NCI-H748 treated with DMSO at 0.1 percent for 48 hours (cell line): Measurements from ENCODE around the gene CADM1.
A peak's percentile ranks its signal among the peaks of the same experiment; 100 is the strongest.

ENCODE experiments used
- DNase-seq: peaks from one replicate; lab custom pipeline; 2025; lab: John Stamatoyannopoulos, UW

The CADM1 gene

DNA sequence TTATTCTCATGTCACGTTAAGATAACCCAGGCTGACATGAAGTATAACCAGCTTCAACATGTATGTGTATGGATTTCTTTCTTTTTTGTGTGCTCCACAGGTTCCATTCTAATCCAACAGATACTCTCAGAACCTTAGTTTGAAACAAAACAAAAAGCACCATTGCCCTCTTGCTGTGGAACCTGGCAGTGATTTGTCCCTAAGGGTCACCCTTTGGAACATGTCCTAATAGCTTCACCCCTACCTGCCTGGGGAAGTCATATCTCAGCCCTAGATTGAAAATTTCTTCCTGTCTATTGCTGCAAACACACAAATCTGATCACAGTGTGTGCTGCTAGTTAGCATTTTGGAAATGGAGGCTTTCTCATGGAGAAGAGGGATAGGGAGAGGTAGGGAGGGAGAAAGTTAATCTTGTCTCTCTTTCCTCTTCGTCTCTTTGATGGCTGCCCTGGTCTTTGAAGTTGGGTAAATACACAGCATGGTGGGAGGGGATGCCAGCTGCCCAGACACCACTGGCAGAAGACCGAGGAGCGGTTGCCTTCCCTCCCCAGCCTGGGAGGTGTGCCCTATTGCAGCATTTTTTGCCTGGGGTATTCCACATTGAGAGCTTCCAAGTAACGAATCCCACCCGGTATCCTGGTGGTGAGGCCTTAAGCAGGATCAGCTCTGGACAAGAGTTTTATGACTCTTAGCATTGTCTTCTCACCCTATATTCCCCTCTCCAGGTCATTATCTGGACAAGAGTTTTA, 11.6 kb upstream of the CADM1 start:
- DNase-seq, result no peak

DNA sequence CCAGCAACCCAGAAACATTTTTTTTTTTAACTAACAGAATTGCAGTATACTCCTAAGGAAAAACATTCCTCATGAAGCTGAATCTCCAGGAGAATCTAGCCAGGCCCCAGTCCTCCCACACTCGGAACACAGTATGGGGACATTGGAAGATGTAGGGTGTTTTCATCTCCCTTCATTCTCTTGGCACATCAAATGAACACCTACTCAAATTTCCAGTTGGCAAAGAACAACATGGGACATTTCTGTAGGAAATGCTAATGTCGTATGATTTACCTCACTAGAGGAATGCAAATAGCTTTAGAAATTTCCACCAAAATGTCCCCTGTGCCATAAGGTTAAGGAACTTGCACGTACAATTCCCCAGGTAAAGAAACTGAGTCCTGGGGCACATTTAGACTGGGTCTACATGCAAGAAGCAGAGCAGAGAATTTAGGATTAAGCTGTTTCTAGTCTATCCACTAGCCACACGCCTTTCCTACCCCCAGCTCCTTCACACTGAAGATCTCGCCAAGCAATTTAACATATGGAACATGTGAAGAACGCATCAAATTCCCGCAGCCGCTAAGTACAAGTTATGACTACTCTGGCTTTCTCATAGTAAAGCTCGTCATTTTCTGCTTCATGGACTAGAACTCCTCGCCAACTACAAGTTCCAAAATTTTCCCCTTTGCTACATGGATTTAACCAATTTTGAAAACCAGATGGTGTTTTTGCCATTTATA, 2.9 kb upstream of the CADM1 start:
- no peak for DNase-seq

DNA sequence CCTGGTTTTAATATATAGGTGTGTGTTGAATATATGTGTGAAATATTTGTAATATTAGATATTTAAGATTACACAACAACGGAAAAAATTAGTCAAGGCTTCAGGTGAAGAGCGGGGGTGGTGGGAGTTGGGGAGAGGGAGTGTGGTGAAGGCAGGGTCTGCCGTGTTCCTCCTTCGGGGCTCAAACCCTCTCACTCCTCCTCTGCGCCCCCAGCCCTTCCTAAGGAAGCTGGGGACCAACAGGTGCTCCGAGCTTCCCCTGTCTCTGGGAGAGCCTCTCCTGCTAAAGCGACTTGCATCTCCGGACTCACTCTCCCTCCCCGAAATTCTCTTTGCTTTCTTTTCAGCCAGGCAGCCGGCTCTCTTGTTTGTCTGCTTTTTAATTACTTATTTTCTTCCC, 960 bp upstream of the CADM1 start:
- no peak for DNase-seq

DNA sequence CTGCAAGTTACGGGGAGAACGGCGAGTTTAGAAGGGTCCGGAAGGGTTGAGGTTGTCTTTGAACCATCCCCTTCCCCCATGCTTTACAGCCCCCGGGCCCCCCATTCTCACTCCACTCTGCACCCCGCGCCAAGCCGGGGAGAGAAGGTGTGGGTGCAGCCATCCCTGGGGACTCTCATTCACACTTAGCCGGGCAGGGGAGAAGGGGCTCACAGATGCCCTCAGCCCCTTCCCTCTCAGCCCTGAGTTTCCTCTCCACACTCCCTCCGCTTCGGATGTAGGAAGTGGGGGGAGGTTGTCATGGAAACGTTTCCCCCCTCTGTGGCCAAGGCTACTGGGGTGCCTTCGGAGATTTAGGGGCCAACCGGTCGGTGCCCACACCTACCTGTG, 334 bp downstream of the CADM1 start:
- DNase-seq, result no peak

DNA sequence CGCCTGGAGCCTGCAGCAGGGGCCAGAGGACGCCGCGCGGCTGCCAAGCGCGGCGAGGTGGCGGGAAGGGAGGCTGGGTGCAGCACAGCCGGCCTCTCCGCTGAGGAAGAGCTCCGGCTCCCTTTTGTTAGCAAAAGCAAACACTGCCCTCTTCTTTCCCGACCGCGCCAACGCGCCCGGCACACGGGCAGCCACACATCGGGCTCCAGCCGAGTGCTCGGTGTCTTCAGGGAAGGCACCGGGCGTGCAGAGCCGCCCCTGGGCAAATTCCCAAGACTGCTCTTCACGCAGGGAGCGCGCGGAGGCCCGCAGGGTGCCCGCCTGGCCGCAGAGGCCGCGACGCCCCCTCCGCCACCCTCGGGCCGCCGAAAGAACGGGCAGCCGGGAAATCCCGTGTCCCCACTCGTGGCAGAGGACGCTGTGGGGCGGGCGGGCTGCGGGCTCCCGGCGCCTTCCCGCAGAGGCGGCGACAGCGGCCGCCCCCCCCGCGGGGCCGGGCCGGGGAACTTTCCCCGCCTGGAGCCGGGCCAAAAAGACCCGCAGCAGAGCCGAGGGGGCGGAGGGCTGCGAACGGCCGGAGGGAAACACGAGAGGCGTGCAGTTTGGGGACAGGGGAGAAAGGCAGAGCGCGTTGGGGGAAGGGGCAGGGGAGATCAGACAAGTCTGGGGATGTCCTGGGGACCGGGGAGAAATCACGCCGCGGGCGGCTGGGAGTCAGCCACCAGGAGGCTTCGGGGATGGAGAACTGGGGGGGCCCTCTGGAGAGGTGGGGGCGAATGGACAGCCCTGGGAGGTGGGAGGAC, 931 bp downstream of the CADM1 start:
- DNase-seq, result peak; percentile 20

DNA sequence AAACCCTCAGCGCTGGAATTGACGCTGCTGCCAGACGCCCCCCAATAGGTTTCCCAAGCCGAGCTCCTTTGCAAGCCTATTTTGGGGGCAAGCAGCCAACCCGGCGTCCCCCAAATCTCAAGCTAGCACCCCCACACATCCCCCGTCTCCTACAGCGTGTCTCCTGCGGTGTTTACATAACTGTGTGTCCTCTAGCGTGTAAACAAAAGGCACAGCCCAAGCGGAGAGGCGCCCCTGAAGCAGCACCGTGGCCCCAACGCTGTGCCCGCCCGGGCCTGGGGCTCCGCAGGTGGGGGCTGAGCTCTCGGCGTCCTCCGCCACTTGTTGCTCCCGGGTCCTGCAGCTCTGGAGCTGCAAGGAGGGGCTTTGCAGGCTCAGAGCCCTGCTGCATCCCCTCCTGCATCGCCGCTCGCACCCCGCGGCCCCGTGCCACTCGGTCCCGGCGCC, 1.6 kb downstream of the CADM1 start:
- no peak for DNase-seq

DNA sequence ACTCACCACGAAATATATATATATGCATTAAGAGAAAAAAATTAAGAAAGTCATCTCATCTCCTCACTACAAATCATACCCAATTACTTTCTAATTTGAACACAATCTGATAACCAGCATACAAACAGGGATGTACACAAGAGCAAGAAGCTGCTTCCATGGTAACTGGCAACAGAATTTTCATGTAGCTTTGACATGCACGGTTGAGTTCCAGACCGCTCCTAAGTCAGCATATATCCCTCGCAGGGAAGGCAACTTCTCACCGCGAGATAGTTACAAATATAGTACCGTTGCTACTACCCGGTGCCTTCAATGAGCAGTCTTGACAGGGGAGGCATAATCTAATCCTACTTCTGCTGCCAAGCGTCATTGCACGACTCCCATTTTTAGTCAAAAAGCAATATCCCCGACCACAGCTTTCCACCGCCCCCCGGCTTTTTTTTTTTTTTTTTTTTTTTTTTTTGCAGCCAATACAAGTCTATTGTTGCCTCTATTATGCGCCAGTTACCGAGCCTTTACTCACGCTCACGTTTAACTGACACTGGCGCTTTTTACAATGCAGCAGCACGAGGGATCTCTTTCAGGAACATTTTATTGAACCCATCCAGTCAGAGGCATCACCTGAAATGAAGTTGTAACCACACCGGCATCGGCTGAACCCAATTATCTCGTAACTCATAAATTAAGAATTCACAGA, 2.2 kb downstream of the CADM1 start:
- peak; percentile 53 for DNase-seq

DNA sequence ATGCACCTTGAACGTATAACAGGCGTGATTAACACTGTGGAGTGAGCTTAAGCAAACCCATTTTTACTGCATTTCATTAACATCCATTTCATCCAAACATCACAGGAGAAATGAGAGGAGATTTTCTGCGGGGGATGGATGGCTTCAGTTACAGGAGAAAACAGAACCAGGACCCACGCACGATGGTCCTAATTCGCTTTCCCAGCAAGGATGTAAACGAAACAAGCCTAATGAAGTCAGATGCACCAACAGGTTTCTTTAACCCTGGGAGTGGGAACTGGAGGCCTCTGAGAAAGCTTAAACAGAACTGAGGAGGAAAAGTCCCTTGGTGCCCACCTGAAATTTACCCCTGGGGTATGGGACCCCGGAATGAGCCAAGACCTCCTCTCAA, 2.7 kb downstream of the CADM1 start:
- no peak for DNase-seq

DNA sequence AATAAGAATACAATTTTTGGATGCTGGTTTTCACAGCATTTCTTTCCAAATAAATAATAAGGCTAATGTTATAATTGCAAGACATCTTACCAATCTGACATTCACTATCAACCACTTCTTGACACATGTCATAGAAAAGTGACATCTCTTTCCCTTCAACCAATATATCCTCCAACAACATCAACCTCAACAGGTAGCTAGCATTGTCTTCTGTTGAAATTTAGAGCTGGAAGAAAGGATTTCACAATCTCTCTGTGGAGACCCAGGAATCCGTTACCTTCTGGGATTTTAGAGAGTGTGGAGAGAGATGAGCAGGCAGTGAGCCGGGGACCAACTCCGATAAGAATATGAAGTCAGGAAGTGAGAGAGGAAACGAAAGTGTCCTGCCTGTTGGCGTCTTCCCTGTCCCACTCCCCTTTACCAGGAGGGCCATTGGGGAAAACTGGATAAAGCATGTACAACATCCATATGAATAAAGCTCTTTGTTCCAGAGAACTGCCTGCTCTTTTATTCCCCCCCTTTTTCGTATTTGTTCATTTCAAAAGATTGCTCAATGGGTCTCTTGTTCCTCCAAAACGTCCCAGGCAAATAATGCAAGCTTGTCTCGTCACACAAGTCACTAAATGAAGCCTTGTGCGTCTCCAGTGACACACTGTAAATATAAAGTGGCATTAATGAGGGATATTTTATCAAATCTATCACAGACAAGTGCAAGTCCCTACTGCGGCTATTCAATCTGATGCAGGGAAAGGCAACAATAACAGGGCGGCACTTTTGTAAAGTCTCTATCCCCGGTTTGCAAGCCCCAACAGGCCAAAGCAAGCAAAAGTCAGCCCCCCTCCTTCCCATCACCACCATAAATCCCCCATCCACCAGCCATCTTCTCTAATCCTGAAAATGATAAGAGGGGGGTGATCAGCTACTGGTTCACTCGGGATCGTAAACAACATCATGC, 3.4 kb downstream of the CADM1 start:
- DNase-seq, result peak; percentile 76

DNA sequence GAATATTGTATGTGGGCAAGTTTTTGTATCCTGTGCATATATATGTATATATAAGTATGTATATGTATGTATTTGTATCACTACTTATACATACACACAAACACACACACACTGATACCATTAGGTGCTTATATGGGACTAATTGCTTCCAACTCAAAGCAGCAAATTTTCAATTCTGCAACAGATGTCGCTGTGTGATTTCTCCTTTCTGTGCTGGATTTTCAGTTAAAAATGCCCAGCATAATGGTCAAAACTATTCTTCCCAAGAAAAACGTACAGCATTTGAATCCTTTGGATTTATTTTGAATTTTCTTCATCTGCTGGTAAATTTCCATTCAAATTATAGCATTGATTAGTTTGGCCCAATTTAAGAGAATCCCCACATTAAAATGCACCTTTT, 4.3 kb downstream of the CADM1 start:
- no peak for DNase-seq

DNA sequence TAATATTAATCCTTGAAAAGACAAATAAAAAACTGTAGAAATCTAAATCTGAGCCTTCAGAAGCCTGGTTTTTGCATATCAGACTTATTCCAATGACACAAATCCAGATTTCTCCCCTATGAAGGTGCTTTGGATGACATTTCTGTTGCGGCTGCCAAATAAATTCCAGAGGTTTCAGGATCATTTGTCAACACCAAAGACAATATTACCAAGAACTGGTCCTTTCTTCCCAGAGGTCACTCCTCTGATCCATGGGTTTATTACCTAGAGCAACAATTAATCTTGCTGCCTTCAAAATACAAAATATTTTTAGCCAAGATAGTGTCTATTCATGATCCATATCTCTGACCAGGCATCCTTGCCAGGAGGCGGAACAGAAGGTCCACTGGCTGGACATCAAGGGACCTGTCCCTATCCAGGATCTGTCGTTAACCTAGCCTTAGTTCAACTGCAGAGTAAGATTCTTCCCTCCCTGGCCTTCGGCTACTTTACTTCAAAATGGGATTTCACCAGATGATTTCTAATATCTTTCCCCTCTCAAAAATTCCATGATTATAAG, 4.9 kb downstream of the CADM1 start:
- no peak for DNase-seq

DNA sequence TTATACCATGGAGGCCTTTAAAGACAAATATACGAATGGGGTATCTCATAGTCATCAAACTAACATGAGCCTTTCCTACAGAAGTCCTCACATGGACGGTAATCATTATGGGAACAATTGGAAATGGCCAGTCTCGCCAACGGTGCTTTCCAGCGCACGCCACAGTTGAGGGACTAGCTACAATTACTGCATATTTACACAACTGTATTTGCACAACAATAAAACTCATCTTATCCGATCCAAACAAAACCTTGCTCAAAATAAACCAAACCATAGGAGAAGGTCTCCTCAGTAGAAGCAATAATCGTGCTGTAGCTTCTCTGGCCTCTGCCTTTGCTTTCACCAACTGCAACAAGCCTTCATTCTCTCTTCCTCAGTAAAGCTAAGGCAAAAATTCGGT, 5.9 kb downstream of the CADM1 start:
- peak; percentile 90 for DNase-seq

DNA sequence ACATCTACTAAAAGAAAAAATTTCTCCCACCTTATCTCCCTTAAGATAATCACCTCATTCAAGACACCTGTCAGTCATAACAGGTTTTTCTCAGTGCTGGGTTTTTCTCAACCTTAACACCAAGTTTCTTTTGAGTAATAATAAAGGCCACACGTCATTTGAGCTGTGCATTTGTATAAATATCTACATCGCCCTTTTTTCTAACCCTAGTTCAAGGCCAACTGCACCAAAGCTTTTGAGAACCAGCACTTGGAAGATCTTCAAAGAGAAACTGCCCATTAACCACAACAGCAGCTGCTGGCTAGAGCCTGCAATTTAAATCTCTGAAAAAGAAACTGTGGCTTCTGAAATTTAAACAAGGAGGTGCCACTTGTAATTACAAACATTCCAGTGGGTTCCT, 6.9 kb downstream of the CADM1 start:
- no peak for DNase-seq

DNA sequence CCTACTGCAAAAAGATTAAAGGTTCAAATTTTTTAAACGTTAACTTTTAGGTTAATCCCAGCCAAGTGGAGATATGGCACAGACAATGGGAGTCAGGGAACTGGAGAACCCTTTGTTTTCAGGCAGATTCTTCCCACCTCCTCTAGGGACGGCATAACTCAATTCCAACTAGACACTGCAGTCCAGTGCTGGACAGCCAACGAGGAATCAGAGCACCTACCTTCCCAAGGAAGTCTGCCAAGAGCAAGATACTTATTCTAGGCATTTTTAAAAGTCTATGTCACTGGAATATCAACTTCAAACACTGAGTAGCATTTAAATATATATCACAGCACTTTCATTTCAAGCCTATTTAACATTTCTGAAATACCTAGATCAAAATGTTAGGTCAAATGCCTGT, 7.3 kb downstream of the CADM1 start:
- no peak for DNase-seq

DNA sequence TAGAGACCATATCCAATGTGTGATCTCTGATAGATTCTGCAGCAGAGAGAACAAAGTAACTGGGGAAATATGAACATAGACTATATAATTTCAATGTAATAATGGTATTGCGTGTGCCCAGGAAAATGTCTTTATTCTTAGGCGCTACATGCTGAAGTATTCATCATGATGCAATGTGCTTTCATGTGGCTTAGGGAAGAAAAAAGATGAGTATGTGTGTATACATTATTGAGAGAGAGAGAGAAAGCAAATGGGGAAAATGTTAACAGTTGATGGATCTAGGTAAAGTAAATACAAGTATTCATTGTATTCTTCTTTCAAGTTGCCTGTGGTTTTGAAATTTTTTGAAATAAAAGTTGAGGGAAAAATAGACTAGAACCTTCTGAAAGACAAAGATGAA, 10.3 kb downstream of the CADM1 start:
- no peak for DNase-seq

DNA sequence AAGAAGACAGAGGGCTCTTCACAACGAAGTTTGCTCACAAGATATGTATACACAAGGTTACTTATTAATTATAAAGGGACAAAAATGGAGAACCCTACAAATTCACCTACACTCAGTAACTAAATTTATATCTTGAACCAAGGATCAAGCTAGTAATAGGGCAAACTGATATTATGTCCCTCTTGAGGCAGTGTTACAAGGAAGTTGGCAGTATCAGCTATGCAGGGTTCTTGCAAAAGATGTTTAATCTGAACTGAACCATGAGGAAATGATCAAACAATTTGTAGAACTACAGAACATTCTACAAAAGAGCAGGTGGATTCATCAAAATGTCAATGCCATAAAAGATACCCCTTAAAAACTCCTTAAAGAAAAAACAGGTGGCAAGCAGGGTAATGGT, 10.7 kb downstream of the CADM1 start:
- no peak for DNase-seq

DNA sequence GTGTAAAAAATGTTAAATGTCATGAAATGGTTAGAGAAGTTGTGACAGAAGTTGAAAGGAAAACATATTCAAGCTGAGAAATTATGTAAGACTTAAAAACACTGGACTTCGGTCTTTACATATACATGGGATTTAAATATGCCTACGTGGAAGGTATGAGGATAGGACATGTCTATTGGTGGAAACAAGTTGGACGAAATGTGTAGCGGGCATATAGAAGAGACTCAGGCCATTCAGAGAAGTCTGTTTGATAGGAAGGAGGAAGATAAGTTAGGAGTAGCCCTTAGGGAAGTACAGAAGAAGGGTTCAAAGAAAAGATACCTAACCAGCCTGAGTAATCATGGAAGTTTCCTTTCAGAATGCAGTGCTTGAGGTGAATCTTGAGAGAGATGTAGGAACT, 14.7 kb downstream of the CADM1 start:
- DNase-seq, result no peak

DNA sequence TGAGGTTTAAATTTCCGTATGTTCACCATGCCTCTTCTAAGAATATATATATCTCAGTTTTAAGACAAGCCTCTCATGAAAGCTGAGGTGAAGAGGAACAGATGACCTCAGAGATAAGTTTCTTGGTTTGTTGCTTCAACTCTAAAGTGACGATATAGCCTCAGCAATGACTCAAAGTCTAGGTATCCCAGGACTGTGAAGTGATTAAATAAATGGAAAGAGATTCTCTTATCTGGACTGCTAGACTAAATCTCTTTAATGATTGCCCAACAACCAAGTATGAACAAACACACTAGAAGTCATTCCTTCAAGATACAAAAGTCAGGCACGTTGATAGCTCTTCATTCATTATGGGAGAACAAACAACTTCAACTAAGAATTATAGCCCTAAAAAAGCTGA, 15.3 kb downstream of the CADM1 start:
- no peak for DNase-seq

DNA sequence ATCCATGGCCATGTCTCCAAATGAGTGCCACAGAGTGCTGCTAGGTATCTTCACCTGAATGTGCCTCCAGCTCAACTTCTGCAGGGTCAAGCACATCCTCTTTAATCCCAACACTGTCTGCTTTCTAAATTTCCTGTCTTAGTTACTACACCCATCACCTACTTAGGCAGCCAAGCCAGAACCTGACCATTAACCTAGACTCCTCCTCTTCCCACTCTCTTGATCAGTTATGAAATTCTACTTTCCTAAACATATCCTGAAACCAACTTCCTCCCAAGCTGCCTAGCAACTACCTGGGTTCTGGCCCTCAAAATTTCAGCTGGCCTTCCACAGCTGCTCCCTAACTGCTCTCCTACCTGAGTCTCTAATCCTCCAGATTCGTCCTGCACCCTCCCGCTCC, 22.7 kb downstream of the CADM1 start:
- DNase-seq, result no peak

DNA sequence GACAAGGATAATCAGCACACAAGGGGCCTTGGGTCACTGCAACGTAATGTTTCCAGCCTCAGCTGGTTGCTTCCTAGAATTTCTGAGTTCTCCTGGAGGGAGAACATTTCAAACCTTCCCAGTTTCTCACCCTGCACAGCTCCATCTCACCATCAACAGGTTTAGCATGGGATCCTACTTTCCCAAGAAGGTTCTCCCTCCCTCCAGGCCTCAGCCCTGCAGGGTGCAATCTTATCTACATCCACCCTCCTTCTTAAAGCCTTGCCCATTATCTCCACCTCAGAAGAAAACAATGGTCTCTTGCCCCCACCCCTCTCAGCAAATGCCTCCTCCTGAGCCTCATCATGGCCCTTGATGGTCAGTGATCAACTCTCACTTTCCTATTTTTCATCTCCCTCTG, 23.6 kb downstream of the CADM1 start:
- DNase-seq, result no peak

DNA sequence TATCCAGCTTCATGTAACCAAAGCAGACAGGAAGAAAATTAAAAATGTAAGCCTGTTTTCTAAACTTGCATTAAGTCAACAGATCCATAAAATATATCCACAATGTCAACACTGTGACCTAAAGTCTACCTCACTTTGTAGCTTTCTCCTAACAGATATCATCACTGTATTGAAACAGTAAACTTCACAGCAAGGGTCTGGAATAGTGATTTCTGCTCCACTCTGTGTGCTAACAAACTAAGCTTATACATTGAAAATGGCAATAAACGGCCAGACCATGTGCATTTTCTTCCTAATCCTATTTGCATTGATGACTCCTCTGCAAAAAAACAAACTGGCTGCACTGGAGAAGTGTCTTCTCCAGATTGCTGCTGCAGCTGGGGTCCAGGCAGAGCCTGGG, 26.8 kb downstream of the CADM1 start:
- DNase-seq, result no peak
